GM23248 (cell line): ENCODE results near the gene MMP10. TPM values are rescaled to one million over a fixed set of nuclear protein-coding genes. Genes with fewer than 3 reads are reported as not detected.

Source experiments
- DNase-seq: peaks from one replicate; pipeline ENCODE4 v3.0.0-alpha.2; 2015
- H2AFZ ChIP-seq: fragments of 200-600 bp; sonication (generic); 2 replicates; pipeline ENCODE4 v1.6.1; 2016; ENCODE audit warnings: antibody characterized with exemption
- H3F3A ChIP-seq: fragments of 200-600 bp; sonication (generic); 2 replicates; pipeline ENCODE4 v1.6.1; 2016; ENCODE audit warnings: mild to moderate bottlenecking, antibody characterized with exemption, mixed run types; ENCODE audit not compliant: insufficient read depth
- H3K27ac ChIP-seq: fragments of 200-600 bp; sonication (generic); 2 replicates; pipeline ENCODE4 v1.5.1; 2016; ENCODE audit warnings: mild to moderate bottlenecking
- H3K27me3 ChIP-seq: fragments of 200-600 bp; sonication (generic); replicated peaks from 2 replicates; pipeline ENCODE4 v1.6.1; 2016; ENCODE audit warnings: mild to moderate bottlenecking; ENCODE audit not compliant: insufficient read depth
- H3K36me3 ChIP-seq: fragments of 200-600 bp; sonication (generic); 2 replicates; pipeline ENCODE4 v1.6.1; 2016; ENCODE audit warnings: low read depth, mild to moderate bottlenecking
- H3K4me1 ChIP-seq: fragments of 200-600 bp; sonication (generic); 2 replicates; pipeline ENCODE4 v1.6.1; 2016; ENCODE audit warnings: mild to moderate bottlenecking; ENCODE audit not compliant: insufficient read depth
- H3K4me2 ChIP-seq: fragments of 200-600 bp; sonication (generic); one replicate; pipeline ENCODE4 v1.6.1; 2016; ENCODE audit warnings: mild to moderate bottlenecking; ENCODE audit not compliant: unreplicated experiment
- H3K4me3 ChIP-seq: fragments of 200-600 bp; sonication (generic); 2 replicates; pipeline ENCODE4 v1.5.1; 2016; ENCODE audit warnings: mild to moderate bottlenecking
- H3K79me2 ChIP-seq: fragments of 200-600 bp; sonication (generic); 2 replicates; pipeline ENCODE4 v1.6.1; 2016; ENCODE audit warnings: mild to moderate bottlenecking; ENCODE audit not compliant: insufficient read depth
- H3K9ac ChIP-seq: fragments of 200-600 bp; sonication (generic); 2 replicates; pipeline ENCODE4 v1.6.1; 2016; ENCODE audit warnings: mild to moderate bottlenecking
- H3K9me2 ChIP-seq: fragments of 200-600 bp; sonication (generic); 2 replicates; pipeline ENCODE4 v1.6.1; 2016; ENCODE audit warnings: mixed run types, mild to moderate bottlenecking, moderate library complexity; ENCODE audit not compliant: insufficient read depth
- H3K9me3 ChIP-seq: fragments of 200-600 bp; sonication (generic); one replicate; pipeline ENCODE4 v1.6.1; 2017; ENCODE audit warnings: low read depth
- H4K20me1 ChIP-seq: fragments of 200-600 bp; sonication (generic); 2 replicates; pipeline ENCODE4 v1.6.0; 2016; ENCODE audit not compliant: insufficient read depth
- EZH2 ChIP-seq: fragments of 200-600 bp; sonication (generic); IDR thresholded peaks from 2 replicates; pipeline ENCODE4 v1.6.1; 2018; ENCODE audit warnings: antibody characterized with exemption, mild to moderate bottlenecking; ENCODE audit not compliant: insufficient read depth, poor library complexity, severe bottlenecking
- EZH2phosphoT487 ChIP-seq: fragments of 200-600 bp; sonication (generic); IDR thresholded peaks from 2 replicates; pipeline ENCODE4 v1.6.1; 2018; ENCODE audit warnings: antibody characterized with exemption, moderate library complexity, mild to moderate bottlenecking, low read depth; ENCODE audit not compliant: insufficient read depth
- WGBS, 2 experiments: methylation state at CpG; one replicate each; pipeline ENCODE4 v1.1.6; 2015 to 2017; ENCODE audit warnings: low lambda C conversion rate in 2 of 2, low coverage in 1 of 2; ENCODE audit errors: missing lambda C conversion rate in 2 of 2; 5-methylcytosine and 5-hydroxymethylcytosine counted together
- in situ Hi-C: fragments of 300-500 bp; cut with MboI; formaldehyde crosslinking; loops from 2 replicates; pipeline ENCODE4 v1.15.0; 2020
- polyA plus RNA-seq: library from polyadenylated mRNA; unstranded; fragments of >200 nt; fragmentation: Nextera tagmentation; extraction: Ambion mirVana; gene quantifications from 2 replicates; pipeline ENCODE4 v1.2.1, GENCODE V29; 2016
- total RNA-seq: library from RNA; depleted of rRNA; stranded (reverse); fragments of >200 nt; shearing (Covaris generic); gene quantifications from 2 replicates; pipeline ENCODE4 v1.2.3, GENCODE V29; 2014

MMP10 gene
- total and polyA plus RNA-seq, 2 experiments from 2014 or later: 0.97 to 1.1 TPM

DNA sequence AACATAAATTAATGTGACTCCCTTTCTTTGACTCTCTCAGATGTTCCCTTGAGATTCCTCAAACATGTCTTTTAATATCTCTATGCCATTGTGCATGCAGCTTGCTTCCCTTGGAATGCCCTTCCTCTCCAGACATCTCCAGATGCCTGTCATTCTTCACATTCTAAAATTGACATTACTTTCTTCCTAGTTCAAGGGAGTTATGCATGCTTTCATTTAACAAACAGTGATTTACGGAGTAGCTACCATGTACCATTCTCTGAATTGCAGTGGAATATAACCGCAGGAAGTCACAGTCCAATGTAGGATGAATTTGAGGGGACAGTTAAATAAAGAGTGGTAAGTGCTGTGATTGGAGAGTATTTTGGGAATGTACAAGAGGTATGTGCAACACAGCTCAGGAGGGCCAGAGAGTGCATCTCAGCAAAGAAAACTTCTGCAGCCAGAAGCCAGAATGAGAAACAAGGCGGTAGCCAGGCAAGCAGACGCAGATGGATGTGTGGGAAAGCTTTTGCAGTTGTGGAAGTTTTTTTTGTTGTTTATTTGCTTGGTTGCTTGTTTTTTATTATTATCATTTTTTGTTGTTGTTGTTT, 18.7 kb downstream of the MMP10 start:
- no peak for TF ChIP-seq EZH2
- no peak for TF ChIP-seq EZH2phosphoT487
- H3K9ac ChIP-seq: no peak overlapping the region
- peaks cover 35% of the 10 kb centered on the region for H3K4me1 ChIP-seq
- H3K4me3 ChIP-seq: no peak overlapping the region
- no peaks in the 10 kb centered on the region for H4K20me1 ChIP-seq
- in situ Hi-C loops: no loop called here
- H3K9me2 ChIP-seq: no peaks in the 10 kb centered on the region
- no peak overlapping the region for H2AFZ ChIP-seq
- peak overlapping the region; percentile 39 for H3K4me2 ChIP-seq
- whole genome bisulfite sequencing, 2 experiments: 72 to 73% methylated on average over 4 of the region's 4 CpGs
- peak; percentile 20 for DNase-seq
- H3K36me3 ChIP-seq: no peaks in the 10 kb centered on the region
- peaks cover 16% of the 10 kb centered on the region for H3K27me3 ChIP-seq
- H3F3A ChIP-seq: peaks cover 40% of the 10 kb centered on the region
- no peaks in the 10 kb centered on the region for H3K9me3 ChIP-seq
- H3K27ac ChIP-seq: peak overlapping the region; percentile 13
- no peaks in the 10 kb centered on the region for H3K79me2 ChIP-seq

DNA sequence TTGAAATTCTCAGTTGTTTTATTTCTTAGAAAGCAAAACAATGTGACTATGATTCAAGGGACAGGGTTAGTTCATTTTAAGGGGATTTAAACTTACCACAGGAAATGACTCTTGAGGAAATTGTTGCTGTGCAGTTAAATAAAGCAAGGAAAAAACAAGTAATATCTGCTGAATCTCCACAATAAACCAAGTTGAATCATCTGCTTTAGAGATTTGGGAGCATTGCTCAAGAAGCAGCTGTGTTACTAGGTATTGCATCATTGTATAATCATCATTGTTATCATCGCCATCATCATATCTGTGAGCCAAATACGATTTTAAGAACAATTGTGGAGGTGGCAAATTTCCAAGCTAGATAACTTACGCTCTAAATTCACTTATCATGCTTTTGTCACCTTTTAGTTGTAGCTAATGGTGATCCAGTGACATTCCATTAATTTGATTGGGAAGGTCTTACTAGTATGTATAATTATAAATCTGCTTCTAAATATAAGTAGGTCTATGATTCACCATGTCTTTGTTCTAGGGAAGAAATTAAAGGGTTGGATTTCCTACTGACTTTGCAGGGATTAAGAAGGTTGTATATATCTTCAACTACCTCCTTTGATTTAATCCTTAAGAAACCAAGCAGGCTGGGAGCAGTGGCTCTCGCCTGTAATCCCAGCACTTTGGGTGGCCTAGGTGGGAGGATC, 19.9 kb downstream of the MMP10 start:
- peak overlapping the region; percentile 61 for H3K27ac ChIP-seq
- in situ Hi-C loops: no loop called here
- H2AFZ ChIP-seq: no peak overlapping the region
- H3K9me3 ChIP-seq: no peaks in the 10 kb centered on the region
- WGBS, 2 experiments: 24 to 25% methylated on average over 4 of the region's 4 CpGs
- H3K4me3 ChIP-seq: no peak overlapping the region
- no peaks in the 10 kb centered on the region for H3K36me3 ChIP-seq
- H3K79me2 ChIP-seq: no peaks in the 10 kb centered on the region
- no peaks in the 10 kb centered on the region for H3K9me2 ChIP-seq
- TF ChIP-seq EZH2phosphoT487: peak; percentile 81; the same call in 1 of the 2 replicates
- TF ChIP-seq EZH2: no peak
- peaks cover 21% of the 10 kb centered on the region for H3K27me3 ChIP-seq
- peak overlapping the region; percentile 40 for H3K4me2 ChIP-seq
- H3F3A ChIP-seq: peaks cover 40% of the 10 kb centered on the region
- H3K9ac ChIP-seq: no peak overlapping the region
- DNase-seq: peak; percentile 96
- no peaks in the 10 kb centered on the region for H4K20me1 ChIP-seq
- peaks cover 35% of the 10 kb centered on the region for H3K4me1 ChIP-seq

- TF ChIP-seq EZH2 (no peak), EZH2phosphoT487 (no peak)
- H3K36me3 ChIP-seq: no peaks in the 10 kb centered on the region
- no peak overlapping the region for H3K4me2 ChIP-seq
- no peak overlapping the region for H3K27ac ChIP-seq
- WGBS, 2 experiments: 73 to 82% methylated on average over 2 of the region's 2 CpGs
- H3K27me3 ChIP-seq: peaks cover 38% of the 10 kb centered on the region
- no peak overlapping the region for H3K4me3 ChIP-seq
- H3K9ac ChIP-seq: no peak overlapping the region
- no peaks in the 10 kb centered on the region for H3K9me3 ChIP-seq
- H3K79me2 ChIP-seq: no peaks in the 10 kb centered on the region
- peak; percentile 76 for DNase-seq
- H2AFZ ChIP-seq: no peak overlapping the region
- in situ Hi-C loops: no loop called here
- no peaks in the 10 kb centered on the region for H4K20me1 ChIP-seq
- peaks cover 32% of the 10 kb centered on the region for H3K4me1 ChIP-seq
- H3F3A ChIP-seq: peaks cover 36% of the 10 kb centered on the region
- no peaks in the 10 kb centered on the region for H3K9me2 ChIP-seq
These were observed 22.4 kb downstream of the MMP10 start for GRCh38 chr11:102757823-102758549.

DNA sequence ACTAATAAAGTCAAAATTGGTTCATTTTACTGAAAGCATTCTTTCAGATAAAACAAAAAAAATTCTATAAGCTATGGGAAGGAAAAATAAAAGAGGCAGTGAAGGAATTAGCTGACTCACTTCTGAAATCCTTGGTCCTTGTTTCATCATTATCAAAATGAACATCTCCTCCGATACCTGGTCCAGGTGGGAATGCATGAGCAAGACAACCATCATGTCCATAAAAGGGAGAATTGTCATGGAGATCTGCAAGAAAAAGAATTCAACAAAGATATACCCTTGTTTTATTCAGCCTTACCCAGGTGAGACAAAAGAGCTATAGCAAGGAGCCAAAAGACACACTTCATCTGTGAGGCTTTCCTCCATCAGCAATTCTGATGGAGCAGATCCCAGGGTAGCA, 27.2 kb downstream of the MMP10 start:
- Histone ChIP-seq H3K9me2 (no peaks in the 10 kb centered on the region), H3F3A (no peaks in the 10 kb centered on the region), H3K4me2 (no peak overlapping the region), H3K9me3 (no peaks in the 10 kb centered on the region), H3K4me3 (no peak overlapping the region), H3K27ac (no peak overlapping the region), H3K79me2 (no peaks in the 10 kb centered on the region), H3K4me1 (no peaks in the 10 kb centered on the region), H2AFZ (no peak overlapping the region), H3K36me3 (no peaks in the 10 kb centered on the region), H3K27me3 (peaks cover 54% of the 10 kb centered on the region), H3K9ac (no peak overlapping the region), H4K20me1 (no peaks in the 10 kb centered on the region)
- no peak for DNase-seq
- in situ Hi-C loops: no loop called here
- 94 to 100% methylated on average over 1 of the region's 1 CpG for WGBS, 2 experiments
- TF ChIP-seq EZH2phosphoT487: no peak
- no peak for TF ChIP-seq EZH2
